Measurements from ENCODE around the gene TOR1AIP2.
"Not testable (repeated sequence)": the region's sequence is repeated elsewhere in the genome, so short reads cannot be mapped to it uniquely, and the experiment has no call there.

Gene TOR1AIP2

DNA sequence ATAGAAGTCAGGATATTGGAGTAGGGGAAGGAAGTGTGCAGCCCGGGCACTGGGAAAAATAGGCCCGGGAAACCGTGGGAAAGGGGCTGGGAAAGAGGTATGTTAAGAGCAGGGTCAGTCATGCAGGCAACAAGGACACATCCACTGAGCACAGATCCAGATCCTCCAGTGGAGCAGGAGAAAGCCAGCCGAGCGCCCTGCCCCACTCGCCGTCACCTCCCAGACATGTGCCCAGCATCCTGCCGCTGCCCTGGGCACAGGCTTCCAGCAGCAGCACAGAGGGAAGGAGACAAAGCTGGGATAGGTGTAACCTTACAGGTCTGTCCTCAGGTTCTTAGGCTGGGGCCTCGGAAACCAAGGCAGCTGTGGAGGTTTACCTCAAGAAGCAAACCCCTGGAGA lies 70.3 kb downstream of the TOR1AIP2 start:
- no peak for DNase-seq (ENCODE audit: low read depth)

DNA sequence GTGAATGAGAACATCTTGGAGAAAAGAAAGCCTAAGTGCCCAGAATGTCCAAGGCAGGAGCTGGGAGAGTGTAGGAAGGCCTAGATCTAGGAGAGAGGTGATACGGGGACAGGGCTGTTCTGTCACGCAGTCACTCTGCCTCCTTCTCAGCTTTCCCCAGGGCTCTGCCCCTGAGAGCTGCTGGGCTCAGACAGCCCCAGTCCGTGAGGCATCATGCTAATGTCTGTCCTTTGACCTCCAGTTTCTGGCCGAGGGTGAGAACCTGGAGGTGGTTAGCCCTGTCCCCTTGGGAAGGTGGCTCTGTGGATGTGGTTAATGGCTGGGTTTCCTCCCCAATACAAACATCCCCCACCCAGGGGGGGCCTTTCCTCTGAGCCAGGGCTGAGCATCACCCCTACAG lies 71.3 kb downstream of the TOR1AIP2 start:
- DNase-seq (ENCODE audit: low read depth): no peak

DNA sequence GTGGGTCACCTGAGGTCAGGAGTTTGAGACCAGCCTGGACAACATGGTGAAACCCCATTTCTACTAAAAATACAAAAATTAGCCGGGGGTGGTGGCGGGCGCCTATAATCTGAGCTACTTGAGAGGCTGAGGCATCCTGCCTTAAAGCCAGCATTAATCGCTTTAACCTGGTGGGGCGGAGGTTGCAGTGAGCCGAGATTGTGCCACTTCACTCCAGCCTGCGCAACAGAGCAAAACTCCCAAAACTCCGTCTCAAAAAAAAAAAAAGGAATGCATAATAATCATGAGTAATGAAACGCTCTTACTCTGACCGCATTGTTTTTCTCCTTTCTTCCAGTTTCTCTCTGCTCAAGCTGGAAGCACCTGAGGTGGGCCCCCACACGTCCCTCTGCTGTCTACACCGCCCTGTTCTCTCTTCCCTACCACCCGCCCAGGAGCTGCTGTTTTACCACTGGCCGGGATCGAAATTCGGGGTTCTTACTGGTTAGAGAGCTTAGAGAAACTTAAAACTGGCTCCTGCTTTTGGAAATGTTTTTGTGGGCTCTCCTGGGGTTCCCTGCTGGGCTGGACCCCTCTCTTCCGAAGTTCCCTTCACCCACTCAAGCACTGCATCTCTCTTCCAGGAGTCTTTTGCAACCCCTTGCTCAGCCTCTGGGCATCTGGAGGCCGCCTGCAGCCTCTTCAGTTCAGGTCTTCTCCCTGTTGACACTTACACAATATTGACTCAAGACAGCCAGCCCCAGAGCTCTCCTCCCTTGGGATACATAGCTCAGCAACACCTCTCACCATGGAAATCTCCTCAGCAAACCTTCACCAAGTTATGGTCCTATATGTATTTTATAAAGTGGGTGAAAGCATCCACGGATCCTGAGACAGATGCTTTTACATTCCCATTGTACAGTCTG lies 72.1 kb downstream of the TOR1AIP2 start:
- no peak for DNase-seq (ENCODE audit: low read depth)

DNA sequence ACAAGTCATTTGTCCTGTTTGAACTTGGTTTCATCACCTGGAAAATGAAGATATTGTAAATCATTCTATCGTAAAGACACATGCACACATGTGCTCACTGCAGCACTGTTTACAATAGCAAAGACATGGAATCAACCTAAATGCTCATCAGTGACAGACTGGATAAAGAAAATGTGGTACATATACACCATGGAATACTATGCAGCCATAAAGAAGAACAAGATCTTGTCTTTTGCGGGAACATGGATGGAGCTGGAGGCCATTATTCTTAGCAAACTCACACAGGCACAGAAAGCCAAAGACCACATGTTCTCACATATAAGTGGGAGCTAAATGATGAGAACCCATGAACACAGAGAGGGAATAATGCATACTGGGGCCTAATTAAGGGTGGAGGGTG lies 73.2 kb downstream of the TOR1AIP2 start:
- DNase-seq (ENCODE audit: low read depth): not testable (repeated sequence)

- no peak for DNase-seq (ENCODE audit: low read depth)
These were observed 73.7 kb downstream of the TOR1AIP2 start for GRCh38 chr1:179803918-179804317.

DNA sequence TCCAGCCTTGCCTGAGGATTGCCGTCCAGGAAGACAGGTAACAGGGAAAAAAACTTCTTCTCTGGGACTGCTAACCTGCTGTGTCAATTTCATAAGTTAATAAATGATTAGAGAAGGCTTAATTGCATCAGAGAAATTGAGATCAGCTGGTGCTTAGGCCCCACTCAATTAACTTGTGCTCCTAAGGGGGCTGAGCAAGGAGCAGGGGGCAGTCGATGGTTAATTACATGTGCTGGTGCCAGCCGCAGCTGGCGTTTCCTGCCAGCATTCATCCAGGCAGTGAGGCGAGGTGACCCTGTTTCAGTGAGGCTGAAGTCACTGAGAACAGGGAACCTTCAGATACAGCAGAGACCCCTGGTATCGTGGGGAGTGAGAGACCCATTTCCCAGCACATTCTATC lies 74.5 kb downstream of the TOR1AIP2 start:
- no peak for DNase-seq (ENCODE audit: low read depth)

DNA sequence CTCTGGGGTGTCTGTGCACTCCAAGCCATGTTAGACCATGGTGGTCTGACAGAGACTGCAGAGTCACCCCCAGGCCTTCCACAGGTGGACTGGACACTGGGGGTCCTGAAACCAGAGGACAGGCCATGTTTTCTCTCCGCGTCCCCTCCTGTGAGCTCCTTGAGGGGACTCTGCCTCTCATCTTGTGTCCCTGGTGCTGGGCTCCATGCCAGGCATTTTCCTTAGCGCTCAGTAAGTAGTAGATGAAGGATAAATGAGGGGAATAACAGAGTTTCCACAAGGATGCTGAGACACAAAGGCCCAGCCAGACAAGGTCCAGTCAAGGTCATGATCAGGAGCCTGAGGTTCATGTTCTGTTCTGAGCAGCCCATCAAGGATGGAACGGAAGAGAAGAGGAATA lies 77.1 kb downstream of the TOR1AIP2 start:
- DNase-seq (ENCODE audit: low read depth): no peak

- DNase-seq (ENCODE audit: low read depth): no peak
These were observed 78.6 kb downstream of the TOR1AIP2 start for GRCh38 chr1:179798864-179799516.

- no peak for DNase-seq (ENCODE audit: low read depth)
These were observed 79.3 kb downstream of the TOR1AIP2 start for GRCh38 chr1:179798213-179798863.

DNA sequence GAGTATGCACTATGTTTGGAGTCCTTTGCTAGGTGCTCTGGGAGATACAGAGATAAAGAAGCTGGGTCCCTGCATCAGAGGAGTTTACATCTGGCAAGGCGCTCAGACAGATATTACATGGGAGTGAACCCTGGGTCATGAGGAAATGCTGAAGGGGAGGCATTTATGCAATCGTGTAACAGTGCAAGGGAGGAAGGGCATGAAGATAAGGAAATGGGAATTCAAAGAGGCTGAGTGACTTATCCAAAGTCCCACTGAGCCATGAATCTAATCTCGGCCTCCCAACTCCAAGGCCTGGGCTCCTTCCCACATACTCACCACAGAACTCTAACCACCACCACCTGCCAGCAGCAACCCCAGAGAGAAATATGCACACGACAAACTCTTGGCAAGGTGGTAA lies 82.9 kb downstream of the TOR1AIP2 start:
- no peak for DNase-seq (ENCODE audit: low read depth)

DNA sequence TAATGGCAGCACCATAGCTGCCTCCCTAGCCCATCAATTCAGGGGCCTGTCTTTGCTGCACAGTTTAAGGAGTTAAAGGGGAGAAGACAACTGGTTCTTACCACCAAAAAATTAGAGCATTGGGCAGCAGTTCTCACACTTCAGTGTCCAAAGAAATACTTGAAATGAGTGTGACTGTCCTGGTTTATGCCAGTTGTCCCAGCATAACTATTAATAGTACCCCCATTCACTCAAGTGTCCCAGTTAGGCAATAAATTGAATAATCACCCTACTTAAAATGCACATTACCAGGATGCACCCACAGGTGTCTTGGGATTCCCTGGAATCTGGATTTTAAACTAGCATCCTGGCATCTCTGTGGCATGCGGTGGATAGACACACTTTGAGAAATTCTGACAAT lies 83.5 kb downstream of the TOR1AIP2 start:
- no peak for DNase-seq (ENCODE audit: low read depth)

DNA sequence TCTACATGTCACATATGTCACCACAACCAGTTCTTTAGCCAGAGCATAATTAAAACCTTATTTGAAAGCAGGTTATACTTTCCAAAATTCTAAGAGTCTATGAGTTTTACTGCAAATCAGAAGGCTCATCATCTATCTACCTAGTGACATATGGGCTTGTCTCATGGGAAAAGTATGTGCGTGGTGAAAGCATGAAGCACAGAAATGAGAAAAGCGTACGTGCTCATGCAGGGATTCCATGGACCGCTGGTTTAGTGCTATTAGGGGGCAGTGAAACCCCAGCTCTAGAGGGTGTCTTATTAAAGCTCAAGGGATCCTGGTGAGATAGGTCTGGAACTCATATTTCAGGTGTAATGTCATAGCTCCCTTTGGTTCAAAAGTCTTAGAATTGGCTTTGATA lies 84.3 kb downstream of the TOR1AIP2 start:
- DNase-seq (ENCODE audit: low read depth): no peak

All from stimulated activated CD8-positive, alpha-beta memory T cell treated with anti-CD3 and anti-CD28 coated beads, Interleukin-12 subunit alpha, Interleukin-12 subunit beta, amount 100 ng/mL, for 1 hour (primary cell).